H1 (cell line): ENCODE results near the gene BMERB1. TPM values are rescaled to one million over a fixed set of nuclear protein-coding genes. Genes with fewer than 3 reads are reported as not detected.

Source experiments
- CTCF ChIA-PET: fragments of 300-600 bp; sonication (Branson Sonifier 250); formaldehyde crosslinking; loops from one replicate; lab custom pipeline; 2021; ENCODE audit not compliant: partially characterized antibody; lab: Charles Lee
- POLR2A ChIA-PET: fragments of 300-600 bp; sonication (Branson Sonifier 250); formaldehyde crosslinking; loops from one replicate; lab custom pipeline; 2021; ENCODE audit warnings: inconsistent platforms; ENCODE audit not compliant: partially characterized antibody; lab: Charles Lee
- DNase-seq, 2 experiments: peaks; one replicate each; pipeline versions ENCODE4 v3.0.0 to v3.0.0-alpha.2; 2010 to 2022; ENCODE audit warnings: low spot score in 2 of 2, low read depth in 1 of 2, mixed read lengths in 1 of 2
- FAIRE-seq: peaks from 2 replicates; lab custom pipeline; 2011; peaks lifted over from hg19 to GRCh38; lab: Jason Lieb, UNC
- H2AFZ ChIP-seq: 2 replicates; pipeline ENCODE4 v1.8.1; 2012; ENCODE audit warnings: low read length, inconsistent platforms
- H2AK5ac ChIP-seq: 2 replicates; pipeline ENCODE4 v1.6.1; 2013; ENCODE audit warnings: low read depth, low read length
- H2BK120ac ChIP-seq: replicated peaks from 2 replicates; pipeline ENCODE3; 2013; ENCODE audit warnings: low read depth, low read length, inconsistent platforms
- H2BK12ac ChIP-seq: 2 replicates; pipeline ENCODE4 v1.6.1; 2013; ENCODE audit warnings: low read depth, low read length
- H2BK15ac ChIP-seq: 2 replicates; pipeline ENCODE4 v1.6.1; 2013; ENCODE audit warnings: low read length
- H2BK20ac ChIP-seq: 2 replicates; pipeline ENCODE4 v1.6.1; 2013; ENCODE audit warnings: low read length
- H2BK5ac ChIP-seq: 2 replicates; pipeline ENCODE4 v1.6.1; 2013; ENCODE audit warnings: low read depth, low read length
- H3K14ac ChIP-seq: 2 replicates; pipeline ENCODE4 v1.6.1; 2013; ENCODE audit warnings: inconsistent platforms; ENCODE audit not compliant: insufficient read length
- H3K18ac ChIP-seq: 2 replicates; pipeline ENCODE4 v1.6.1; 2013; ENCODE audit warnings: low read length; ENCODE audit errors: extremely low read depth
- H3K23ac ChIP-seq: 2 replicates; pipeline ENCODE4 v1.6.1; 2013; ENCODE audit warnings: inconsistent platforms; ENCODE audit not compliant: insufficient read length
- H3K23me2 ChIP-seq: 2 replicates; pipeline ENCODE4 v1.6.1; 2013; ENCODE audit warnings: low read depth, low read length
- H3K27ac ChIP-seq: 2 replicates; pipeline ENCODE4 v1.6.1; 2011; ENCODE audit warnings: low read depth, low read length, inconsistent platforms
- H3K27me3 ChIP-seq, 4 experiments: replicated peaks in 1 of 4; 1 replicate in 1 of 4; 2 replicates in 3 of 4; pipeline versions ENCODE4 v1.6.1 to v1.8.1; 2011 to 2013; ENCODE audit warnings: low read length in 3 of 4, mild to moderate bottlenecking in 3 of 4, inconsistent platforms in 2 of 4, mixed read lengths in 2 of 4, moderate library complexity in 1 of 4; ENCODE audit not compliant: control insufficient read depth in 3 of 4, insufficient read depth in 3 of 4; ENCODE audit errors: extremely low read depth in 1 of 4
- H3K36me3 ChIP-seq, 4 experiments: 2 replicates each; pipeline versions ENCODE4 v1.6.1 to v1.8.1; 2011 to 2013; ENCODE audit warnings: mild to moderate bottlenecking in 4 of 4, low read length in 3 of 4, moderate library complexity in 2 of 4, control low read depth in 1 of 4, inconsistent platforms in 1 of 4; ENCODE audit not compliant: insufficient read depth in 4 of 4, control insufficient read depth in 2 of 4
- H3K4ac ChIP-seq: replicated peaks from 2 replicates; pipeline ENCODE3; 2013; ENCODE audit warnings: low read length, low read depth, mixed read lengths, inconsistent platforms; ENCODE audit not compliant: insufficient read length
- H3K4me1 ChIP-seq, 4 experiments: replicated peaks in 1 of 4; 1 replicate in 1 of 4; 2 replicates in 3 of 4; pipeline versions ENCODE4 v1.6.1 to v1.8.1; 2011 to 2013; ENCODE audit warnings: low read length in 3 of 4, inconsistent platforms in 2 of 4, mixed read lengths in 1 of 4; ENCODE audit not compliant: insufficient read depth in 4 of 4, control insufficient read depth in 3 of 4
- H3K4me2 ChIP-seq, 2 experiments: 2 replicates each; pipeline versions ENCODE4 v1.6.1 to v1.8.1; 2011 to 2013; ENCODE audit warnings: low read depth in 2 of 2, low read length in 2 of 2, control low read depth in 1 of 2, inconsistent platforms in 1 of 2, mild to moderate bottlenecking in 1 of 2; ENCODE audit not compliant: insufficient read depth in 1 of 2
- H3K4me3 ChIP-seq, 4 experiments: fragments of 200-600, 300-600 bp in 1 of 4; sonication (generic), shearing (Covaris generic), sonication (Bioruptor Twin) in 1 of 4; 2 replicates each; pipeline versions ENCODE4 v1.5.1 to v1.8.1; 2011 to 2016; ENCODE audit warnings: low read length in 4 of 4, low read depth in 3 of 4, control low read depth in 2 of 4, inconsistent platforms in 2 of 4, mild to moderate bottlenecking in 2 of 4, mixed read lengths in 1 of 4, moderate library complexity in 1 of 4; ENCODE audit not compliant: insufficient read depth in 2 of 4; ENCODE audit errors: extremely low read depth in 1 of 4
- H3K56ac ChIP-seq: replicated peaks from 2 replicates; pipeline ENCODE3; 2013; ENCODE audit warnings: low read depth, mild to moderate bottlenecking, mixed read lengths, low read length, inconsistent platforms; ENCODE audit not compliant: insufficient read length
- H3K79me1 ChIP-seq: 2 replicates; pipeline ENCODE4 v1.6.1; 2013; ENCODE audit warnings: low read depth, low read length, control low read depth
- H3K79me2 ChIP-seq, 2 experiments: 2 replicates each; pipeline versions ENCODE4 v1.6.1 to v1.8.1; 2012 to 2013; ENCODE audit warnings: low read length in 2 of 2, mild to moderate bottlenecking in 2 of 2, inconsistent platforms in 1 of 2; ENCODE audit not compliant: insufficient read depth in 2 of 2, control insufficient read depth in 1 of 2
- H3K9ac ChIP-seq, 4 experiments: replicated peaks in 1 of 4; 1 replicate in 1 of 4; 2 replicates in 3 of 4; pipeline versions ENCODE4 v1.6.1 to v1.8.1; 2011 to 2013; ENCODE audit warnings: low read depth in 3 of 4, low read length in 3 of 4, control low read depth in 2 of 4, mild to moderate bottlenecking in 2 of 4, moderate library complexity in 2 of 4, inconsistent platforms in 1 of 4; ENCODE audit errors: extremely low read depth in 1 of 4
- H3K9me3 ChIP-seq, 2 experiments: 2 replicates each; pipeline versions ENCODE4 v1.6.1 to v1.8.1; 2012 to 2013; ENCODE audit warnings: mild to moderate bottlenecking in 2 of 2, moderate library complexity in 2 of 2, control low read depth in 1 of 2, inconsistent platforms in 1 of 2, low read depth in 1 of 2, low read length in 1 of 2, mixed read lengths in 1 of 2; ENCODE audit not compliant: insufficient read depth in 2 of 2
- H4K20me1 ChIP-seq, 2 experiments: replicated peaks in 1 of 2; 2 replicates each; pipeline versions ENCODE3 to v1.8.1; 2011 to 2013; ENCODE audit warnings: inconsistent platforms in 2 of 2, low read length in 2 of 2, mild to moderate bottlenecking in 1 of 2; ENCODE audit not compliant: insufficient read depth in 2 of 2, control insufficient read depth in 1 of 2
- H4K5ac ChIP-seq: 2 replicates; pipeline ENCODE4 v1.6.1; 2013; ENCODE audit warnings: low read length, low read depth, mixed read lengths, inconsistent platforms; ENCODE audit not compliant: insufficient read length
- H4K8ac ChIP-seq: 2 replicates; pipeline ENCODE4 v1.8.0; 2013; ENCODE audit warnings: mild to moderate bottlenecking, moderate library complexity, low read length, inconsistent platforms; ENCODE audit not compliant: insufficient read depth; ENCODE audit errors: extremely low read depth
- H4K91ac ChIP-seq: replicated peaks from 2 replicates; pipeline ENCODE3; 2013; ENCODE audit warnings: low read length, mixed read lengths, inconsistent platforms; ENCODE audit not compliant: insufficient read length
- CTCF ChIP-seq, 3 experiments: IDR thresholded peaks; 1 replicate in 2 of 3; 2 replicates in 1 of 3; pipeline versions ENCODE4 v1.5.1 to v1.6.1; 2011; ENCODE audit warnings: low read length in 3 of 3, mild to moderate bottlenecking in 3 of 3, inconsistent platforms in 2 of 3, low read depth in 1 of 3, moderate library complexity in 1 of 3; ENCODE audit not compliant: insufficient read depth in 1 of 3; ENCODE audit errors: control extremely low read depth in 1 of 3
- FOSL1 ChIP-seq: IDR thresholded peaks from 2 replicates; pipeline ENCODE4 v1.6.1; 2011; ENCODE audit warnings: mild to moderate bottlenecking, low read depth, low read length, moderate library complexity; ENCODE audit not compliant: insufficient read depth
- SIN3A ChIP-seq, 2 experiments: IDR thresholded peaks in 1 of 2; conservative IDR thresholded peaks in 1 of 2; 2 replicates each; pipeline ENCODE4 v1.6.1; 2011 to 2012; ENCODE audit warnings: low read length in 2 of 2, improper control_type of control experiment in 1 of 2, low read depth in 1 of 2, mild to moderate bottlenecking in 1 of 2
- TAF7 ChIP-seq: optimal IDR thresholded peaks from 2 replicates; pipeline ENCODE3; 2011; ENCODE audit warnings: low read depth, mild to moderate bottlenecking, inconsistent platforms, low read length, moderate library complexity, borderline replicate concordance
- WGBS, 2 experiments: shearing (Covaris generic) in 1 of 2; methylation state at CpG; one replicate each; pipeline versions ENCODE4 v1.1.6 to v1.1.7; 2013 to 2015; ENCODE audit warnings: low lambda C conversion rate in 2 of 2, mixed read lengths in 2 of 2, inconsistent platforms in 1 of 2, low coverage in 1 of 2, missing lambda C conversion rate in 1 of 2; ENCODE audit not compliant: insufficient replicate concordance in 2 of 2, insufficient coverage in 1 of 2, insufficient read length in 1 of 2; ENCODE audit errors: extremely low coverage in 1 of 2, missing lambda C conversion rate in 1 of 2; 5-methylcytosine and 5-hydroxymethylcytosine counted together
- polyA plus RNA-seq, 7 experiments: library from polyadenylated mRNA; depleted of rRNA in 3 of 7; stranded (reverse) in 5 of 7; unstranded in 2 of 7; fragments of >200 nt in 5 of 7; fragments of 200-250 nt in 2 of 7; gene quantifications; 1 replicate in 5 of 7; 2 replicates in 1 of 7; 4 replicates in 1 of 7; pipeline versions ENCODE4 v1.2.1 to v1.2.3, GENCODE V29; 2011 to 2013; ENCODE audit warnings: missing spikeins in 2 of 7, mixed read lengths in 2 of 7
- total RNA-seq: library from RNA; stranded (reverse); fragmentation: NEBNext Ultra II Directional; extraction: Animal tissue kit (Norgen Biotek cat#: 25700); gene quantifications from 2 replicates; pipeline ENCODE4 v1.2.1, GENCODE V29; 2021

BMERB1 gene
- total and polyA plus RNA-seq, 2 of the 8 experiments (the other 6 are each of a cell fraction or from before 2014, with no cell fraction given): 23.5 to 27.1 TPM

GRCh38 chr16:15574614-15574948 lies 140.2 kb downstream of the BMERB1 start:
- Histone ChIP-seq H3K9ac (no peak overlapping the region), H3K56ac (no peak overlapping the region), H2AFZ (no peak overlapping the region), H2BK12ac (no peak overlapping the region), H2BK120ac (no peak overlapping the region), H3K4me1 (peaks cover 2 to 16% (median 4%) of the 10 kb centered on the region in 4 experiments; a peak in 3 of 7 replicates), H3K18ac (no peak overlapping the region), H4K20me1 (no peaks in the 10 kb centered on the region), H2BK5ac (no peak overlapping the region), H4K8ac (no peak overlapping the region), H3K4me3 (no peak overlapping the region), H3K36me3 (no peaks in the 10 kb centered on the region), H3K14ac (no peak overlapping the region), H2BK15ac (no peak overlapping the region), H3K27ac (no peak overlapping the region), H2AK5ac (no peak overlapping the region), H3K27me3 (no peaks in the 10 kb centered on the region), H3K4me2 (no peak overlapping the region), H3K79me1 (no peaks in the 10 kb centered on the region), H3K9me3 (no peaks in the 10 kb centered on the region), H2BK20ac (no peak overlapping the region), H3K23ac (no peak overlapping the region), H3K23me2 (no peaks in the 10 kb centered on the region), H3K79me2 (no peaks in the 10 kb centered on the region), H3K4ac (no peak overlapping the region), H4K91ac (no peak overlapping the region), H4K5ac (no peak overlapping the region)
- TF ChIP-seq CTCF (IDR thresholded peaks at IDR 0.05; ENCODE audit: control extremely low read depth in 1 of 3, insufficient read depth in 1 of 3, low read depth in 1 of 3, low read length in 3 of 3) (no peak), TAF7 (no peak), FOSL1 (no peak), SIN3A (conservative IDR thresholded peaks at IDR 0.05 in 1 of 2, IDR thresholded peaks at IDR 0.05 in 1 of 2; ENCODE audit: low read depth in 1 of 2, low read length in 2 of 2) (no peak)
- ChIA-PET POLR2A (no interaction called here), CTCF (interaction anchor here (1.9 kb wide), 1 partner anchor 24 kb away, joined by 5 read pairs; no protein-coding TSS in a partner anchor)
- WGBS, 2 experiments: 94% methylated on average over 10 of the region's 10 CpGs; no CpG with 5 or more reads in 1 of the 2 experiments
- DNase-seq: no peak
- FAIRE-seq: no peak
